Measurements from ENCODE around the gene OR51A7.

OR51A7 gene

DNA sequence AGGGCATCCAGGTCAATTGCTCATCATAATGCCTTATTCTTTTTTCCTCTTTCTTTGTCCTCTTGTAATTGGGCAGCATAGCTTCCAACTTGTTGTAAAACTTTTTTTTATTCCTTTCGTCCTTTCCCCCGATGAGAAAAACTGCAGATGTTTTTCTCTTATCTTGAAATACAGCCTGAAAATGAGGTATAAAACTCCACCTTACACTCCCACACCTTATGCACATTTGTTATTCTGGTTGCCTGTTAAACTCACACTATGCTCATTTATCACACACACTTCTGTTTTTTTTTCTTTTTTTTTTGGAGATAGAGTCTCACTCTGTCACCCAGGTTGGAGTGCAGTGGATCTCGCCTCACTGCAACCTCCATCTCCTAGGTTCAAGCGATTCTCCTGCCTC, 53.8 kb downstream of the OR51A7 start:
- FAIRE-seq: no peak

Data from islet of Langerhans (tissue), 1 donor.